NCI-H774 (cell line): ENCODE measurements around the gene ABCA13.
"Not testable (repeated sequence)": the region's sequence is repeated elsewhere in the genome, so short reads cannot be mapped to it uniquely, and the experiment has no call there.

Experiments used
- DNase-seq: peaks from one replicate; lab custom pipeline; 2025; lab: John Stamatoyannopoulos, UW

Gene ABCA13

GRCh38 chr7:48171202-48171601, at the start of gene ABCA13:
Gene ABCA13, plus strand, starts transcription at chr7:48171458. Its CDS starts 26 bp downstream, at chr7:48171484.
- no peak for DNase-seq

GRCh38 chr7:48126037-48126436, 45.2 kb upstream of the ABCA13 start:
- DNase-seq, result no peak

- DNase-seq, result no peak
These were observed 40.6 kb upstream of the ABCA13 start for GRCh38 chr7:48130658-48131108.

- no peak for DNase-seq
These were observed 38.5 kb upstream of the ABCA13 start for GRCh38 chr7:48132792-48133191.

GRCh38 chr7:48139459-48139858, 31.8 kb upstream of the ABCA13 start:
- no peak for DNase-seq

GRCh38 chr7:48140001-48140681, 31.1 kb upstream of the ABCA13 start:
- peak; percentile 51 for DNase-seq

GRCh38 chr7:48141521-48141920, 29.7 kb upstream of the ABCA13 start:
- DNase-seq, result no peak

- DNase-seq, result peak; percentile 5
These were observed 26.9 kb upstream of the ABCA13 start for GRCh38 chr7:48144291-48144768.

GRCh38 chr7:48147078-48147591, 24.1 kb upstream of the ABCA13 start:
- no peak for DNase-seq

- not testable (repeated sequence) for DNase-seq
These were observed 23.6 kb upstream of the ABCA13 start for GRCh38 chr7:48147690-48148089.

GRCh38 chr7:48148311-48148710, 22.9 kb upstream of the ABCA13 start:
- no peak for DNase-seq

- no peak for DNase-seq
These were observed 22.2 kb upstream of the ABCA13 start for GRCh38 chr7:48149058-48149457.

GRCh38 chr7:48150086-48150485, 21.2 kb upstream of the ABCA13 start:
- DNase-seq, result no peak

GRCh38 chr7:48154792-48155413, 16.4 kb upstream of the ABCA13 start:
- no peak for DNase-seq

- no peak for DNase-seq
These were observed 12.9 kb upstream of the ABCA13 start for GRCh38 chr7:48158404-48158803.

- no peak for DNase-seq
These were observed 9.7 kb upstream of the ABCA13 start for GRCh38 chr7:48161407-48162125.

- no peak for DNase-seq
These were observed 6.1 kb upstream of the ABCA13 start for GRCh38 chr7:48165157-48165556.

GRCh38 chr7:48168159-48168558, 3.1 kb upstream of the ABCA13 start:
- DNase-seq, result no peak

- no peak for DNase-seq
These were observed 752 bp upstream of the ABCA13 start for GRCh38 chr7:48170506-48170905.

GRCh38 chr7:48173313-48173712, 2.1 kb downstream of the ABCA13 start:
- no peak for DNase-seq

- no peak for DNase-seq
These were observed 2.6 kb downstream of the ABCA13 start for GRCh38 chr7:48173756-48174382.

GRCh38 chr7:48175019-48175418, 3.8 kb downstream of the ABCA13 start:
- no peak for DNase-seq
